ENCODE data around the gene SLC9A8.

SLC9A8 gene

DNA sequence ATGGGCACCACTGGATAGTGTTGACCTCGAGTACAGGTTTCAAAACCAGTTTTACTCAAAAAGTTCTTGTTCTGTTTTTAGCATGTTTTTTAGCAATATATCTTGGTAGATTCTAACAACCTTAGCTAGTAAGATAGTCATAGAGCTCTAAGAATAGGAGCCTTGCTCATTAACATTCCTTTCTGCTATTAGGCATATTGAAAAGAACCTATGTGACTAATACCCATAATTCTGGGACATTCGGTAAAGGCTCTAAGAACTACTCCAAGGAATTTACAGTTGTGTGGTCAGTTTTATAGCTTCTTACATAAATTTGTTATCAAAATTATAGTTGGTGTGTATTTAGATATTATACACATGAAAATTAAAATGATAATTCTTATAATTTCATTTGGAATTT, 11.6 kb downstream of the SLC9A8 start:
- TF ChIP-seq, protein P1, sequence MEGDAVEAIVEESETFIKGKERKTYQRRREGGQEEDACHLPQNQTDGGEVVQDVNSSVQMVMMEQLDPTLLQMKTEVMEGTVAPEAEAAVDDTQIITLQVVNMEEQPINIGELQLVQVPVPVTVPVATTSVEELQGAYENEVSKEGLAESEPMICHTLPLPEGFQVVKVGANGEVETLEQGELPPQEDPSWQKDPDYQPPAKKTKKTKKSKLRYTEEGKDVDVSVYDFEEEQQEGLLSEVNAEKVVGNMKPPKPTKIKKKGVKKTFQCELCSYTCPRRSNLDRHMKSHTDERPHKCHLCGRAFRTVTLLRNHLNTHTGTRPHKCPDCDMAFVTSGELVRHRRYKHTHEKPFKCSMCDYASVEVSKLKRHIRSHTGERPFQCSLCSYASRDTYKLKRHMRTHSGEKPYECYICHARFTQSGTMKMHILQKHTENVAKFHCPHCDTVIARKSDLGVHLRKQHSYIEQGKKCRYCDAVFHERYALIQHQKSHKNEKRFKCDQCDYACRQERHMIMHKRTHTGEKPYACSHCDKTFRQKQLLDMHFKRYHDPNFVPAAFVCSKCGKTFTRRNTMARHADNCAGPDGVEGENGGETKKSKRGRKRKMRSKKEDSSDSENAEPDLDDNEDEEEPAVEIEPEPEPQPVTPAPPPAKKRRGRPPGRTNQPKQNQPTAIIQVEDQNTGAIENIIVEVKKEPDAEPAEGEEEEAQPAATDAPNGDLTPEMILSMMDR (IDR thresholded peaks at IDR 0.05; ENCODE audit: low read length) = no peak
- no peak for TF ChIP-seq EZH2phosphoT487 (IDR thresholded peaks at IDR 0.05; ENCODE audit: low read length)
- no peak for TF ChIP-seq EZH2 (optimal IDR thresholded peaks at IDR 0.05; ENCODE audit: low read depth, low read length)
- H4K20me1 ChIP-seq (ENCODE audit: insufficient read depth, low read length) = no peaks in the 10 kb centered on the region
- no peaks in the 10 kb centered on the region for H3K36me3 ChIP-seq (replicated peaks; ENCODE audit: insufficient read depth, low read length)
- no peak overlapping the region for H3K27ac ChIP-seq (ENCODE audit: low read length)
- H3K9me2 ChIP-seq (replicated peaks; ENCODE audit: insufficient read depth, low read length) = no peaks in the 10 kb centered on the region
- no peak overlapping the region for H2AFZ ChIP-seq (ENCODE audit: low read length)
- no peaks in the 10 kb centered on the region for H3K4me1 ChIP-seq (ENCODE audit: low read length)
- no peaks in the 10 kb centered on the region for H3K27me3 ChIP-seq (replicated peaks; ENCODE audit: insufficient read depth, low read length)
- no peak overlapping the region for H3K4me3 ChIP-seq (ENCODE audit: low read length)
- H3F3A ChIP-seq (ENCODE audit: insufficient read depth, low read length) = no peaks in the 10 kb centered on the region
- no peaks in the 10 kb centered on the region for H3K9me3 ChIP-seq (replicated peaks; ENCODE audit: insufficient read depth, low read length)
- no peak overlapping the region for H3K9ac ChIP-seq (ENCODE audit: low read length)
- H3K79me2 ChIP-seq (ENCODE audit: low read length) = peaks cover 7% of the 10 kb centered on the region; the same call in 1 of the 2 replicates
- DNase-seq = no peak
- H3K4me2 ChIP-seq (ENCODE audit: low read depth, low read length) = no peak overlapping the region

DNA sequence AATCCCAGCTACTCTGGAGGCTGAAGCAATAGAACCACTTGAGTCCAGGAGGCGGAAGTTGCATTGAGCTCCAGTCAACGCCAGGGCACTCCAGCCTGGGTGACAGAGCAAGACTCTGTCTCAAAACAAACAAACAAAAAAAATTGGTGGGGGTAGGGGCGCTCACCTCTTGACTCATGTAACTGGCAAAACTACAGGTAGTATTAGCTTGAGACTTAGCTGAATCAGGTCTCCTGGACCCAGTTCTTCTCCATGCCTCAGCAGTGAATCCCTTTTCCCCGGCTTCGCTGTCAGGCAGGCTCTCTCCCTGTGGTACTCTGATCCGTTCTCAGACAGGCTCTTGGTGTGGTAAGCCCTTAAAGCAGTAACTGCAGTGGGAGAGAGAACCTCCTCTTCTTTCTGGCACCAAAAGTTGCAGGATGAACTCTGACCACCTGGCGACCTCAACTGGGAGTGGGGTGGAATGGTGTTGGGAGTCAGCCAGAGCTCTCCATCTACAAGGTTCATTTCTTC, 12.9 kb downstream of the SLC9A8 start:
- H3F3A ChIP-seq (ENCODE audit: insufficient read depth, low read length) = no peaks in the 10 kb centered on the region
- no peak overlapping the region for H3K9ac ChIP-seq (ENCODE audit: low read length)
- no peaks in the 10 kb centered on the region for H3K27me3 ChIP-seq (replicated peaks; ENCODE audit: insufficient read depth, low read length)
- DNase-seq = no peak
- H3K9me2 ChIP-seq (replicated peaks; ENCODE audit: insufficient read depth, low read length) = no peaks in the 10 kb centered on the region
- H3K4me3 ChIP-seq (ENCODE audit: low read length) = no peak overlapping the region
- H2AFZ ChIP-seq (ENCODE audit: low read length) = no peak overlapping the region
- H3K79me2 ChIP-seq (ENCODE audit: low read length) = no peaks in the 10 kb centered on the region
- H3K4me1 ChIP-seq (ENCODE audit: low read length) = no peaks in the 10 kb centered on the region
- no peak overlapping the region for H3K27ac ChIP-seq (ENCODE audit: low read length)
- H3K4me2 ChIP-seq (ENCODE audit: low read depth, low read length) = no peak overlapping the region
- no peaks in the 10 kb centered on the region for H3K9me3 ChIP-seq (replicated peaks; ENCODE audit: insufficient read depth, low read length)
- TF ChIP-seq, protein P1 (IDR thresholded peaks at IDR 0.05; ENCODE audit: low read length) = no peak
- no peak for TF ChIP-seq EZH2 (optimal IDR thresholded peaks at IDR 0.05; ENCODE audit: low read depth, low read length)
- no peak for TF ChIP-seq EZH2phosphoT487 (IDR thresholded peaks at IDR 0.05; ENCODE audit: low read length)
- H4K20me1 ChIP-seq (ENCODE audit: insufficient read depth, low read length) = no peaks in the 10 kb centered on the region
- H3K36me3 ChIP-seq (replicated peaks; ENCODE audit: insufficient read depth, low read length) = no peaks in the 10 kb centered on the region

DNA sequence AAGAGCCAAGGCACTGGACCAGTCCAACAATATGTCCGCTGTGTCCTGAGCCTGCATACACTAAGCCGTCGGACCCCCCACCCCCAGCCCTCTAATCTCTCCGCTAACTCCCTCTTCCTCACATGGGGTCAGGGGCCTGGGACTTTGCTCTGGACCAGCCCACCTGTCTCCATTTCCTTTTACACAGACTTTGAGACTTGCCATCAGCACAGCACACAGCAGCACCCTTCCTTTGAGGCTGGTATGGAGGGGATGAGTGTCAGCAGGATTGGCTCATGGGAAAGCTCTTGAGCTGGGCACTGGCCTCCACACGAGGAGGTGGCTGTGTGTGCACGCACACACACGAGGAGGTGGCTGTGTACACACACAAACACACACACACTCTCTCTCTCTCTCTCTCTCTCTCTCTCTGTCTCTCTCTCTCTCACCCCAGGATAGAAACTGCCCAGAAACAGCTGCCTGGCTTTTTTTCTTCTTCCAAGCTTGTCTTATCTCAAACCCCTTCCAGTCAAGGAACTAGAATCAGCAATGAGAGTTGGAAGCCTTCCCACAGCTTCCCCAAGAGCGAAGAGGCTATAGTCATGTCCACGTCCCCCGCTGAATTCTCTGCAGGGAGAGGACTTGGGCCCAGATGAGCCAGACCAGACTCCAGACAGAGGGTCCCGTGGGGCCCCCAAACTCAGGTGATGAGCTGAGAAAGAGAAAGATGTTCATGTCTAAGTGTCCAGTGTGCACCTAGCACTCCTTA, 18.6 kb downstream of the SLC9A8 start:
- Histone ChIP-seq H3F3A (ENCODE audit: insufficient read depth, low read length) (no peaks in the 10 kb centered on the region), H3K9ac (ENCODE audit: low read length) (no peak overlapping the region), H3K36me3 (replicated peaks; ENCODE audit: insufficient read depth, low read length) (no peaks in the 10 kb centered on the region), H3K4me2 (ENCODE audit: low read depth, low read length) (no peak overlapping the region), H3K27me3 (replicated peaks; ENCODE audit: insufficient read depth, low read length) (no peaks in the 10 kb centered on the region), H3K9me2 (replicated peaks; ENCODE audit: insufficient read depth, low read length) (no peaks in the 10 kb centered on the region), H3K27ac (ENCODE audit: low read length) (no peak overlapping the region), H3K4me1 (ENCODE audit: low read length) (no peaks in the 10 kb centered on the region), H2AFZ (ENCODE audit: low read length) (no peak overlapping the region), H3K79me2 (ENCODE audit: low read length) (no peaks in the 10 kb centered on the region), H3K9me3 (replicated peaks; ENCODE audit: insufficient read depth, low read length) (no peaks in the 10 kb centered on the region), H3K4me3 (ENCODE audit: low read length) (no peak overlapping the region), H4K20me1 (ENCODE audit: insufficient read depth, low read length) (no peaks in the 10 kb centered on the region)
- DNase-seq = no peak
- TF ChIP-seq, protein P1 (IDR thresholded peaks at IDR 0.05; ENCODE audit: low read length) = no peak
- TF ChIP-seq EZH2phosphoT487 (IDR thresholded peaks at IDR 0.05; ENCODE audit: low read length) (no peak), EZH2 (optimal IDR thresholded peaks at IDR 0.05; ENCODE audit: low read depth, low read length) (no peak)

Data from MM.1S (cell line).